ENCODE data around the gene GPR137B. TPM values are rescaled to one million over a fixed set of nuclear protein-coding genes. Genes with fewer than 3 reads are reported as not detected.

The GPR137B gene
- total and polyA plus RNA-seq, 9 of the 15 experiments (the other 6 are each of a cell fraction or from before 2014, with no cell fraction given): 0.04 to 1.0 (median 0.62) TPM

- TF ChIP-seq RAD21 (CRISPR knock-in tag; conservative IDR thresholded peaks at IDR 0.05 in 1 of 2, IDR thresholded peaks at IDR 0.05 in 1 of 2): peak; percentile 95 to 97
- no peak for TF ChIP-seq SMAD4 (CRISPR knock-in tag; conservative IDR thresholded peaks at IDR 0.05)
- TF ChIP-seq ZNF551 (CRISPR knock-in tag; IDR thresholded peaks at IDR 0.05): no peak
- no peak for TF ChIP-seq HOXB6 (CRISPR knock-in tag; IDR thresholded peaks at IDR 0.05; ENCODE audit: borderline replicate concordance)
- TF ChIP-seq ARID3B (CRISPR knock-in tag; IDR thresholded peaks at IDR 0.05; ENCODE audit: borderline replicate concordance): no peak
- no peak for TF ChIP-seq GABPA (tag; conservative IDR thresholded peaks at IDR 0.05; ENCODE audit: low read depth)
- no peak for TF ChIP-seq NRF1 (conservative IDR thresholded peaks at IDR 0.05 in 1 of 2, IDR thresholded peaks at IDR 0.05 in 1 of 2)
- TF ChIP-seq CUX1 (CRISPR knock-in tag; IDR thresholded peaks at IDR 0.05): no peak
- TF ChIP-seq RUNX1 (IDR thresholded peaks at IDR 0.05; ENCODE audit: low read depth): no peak
- no peak for TF ChIP-seq ZNF561 (CRISPR knock-in tag; conservative IDR thresholded peaks at IDR 0.05)
- TF ChIP-seq PHB (CRISPR knock-in tag; IDR thresholded peaks at IDR 0.05): no peak
- TF ChIP-seq CBX5 (IDR thresholded peaks at IDR 0.05; ENCODE audit: borderline replicate concordance, low read depth): no peak
- TF ChIP-seq ZNF140 (CRISPR knock-in tag; IDR thresholded peaks at IDR 0.05): no peak
- no peak for TF ChIP-seq STAT5A (IDR thresholded peaks at IDR 0.05; ENCODE audit: borderline replicate concordance, low read length)
- no peak for TF ChIP-seq MECOM (CRISPR knock-in tag; IDR thresholded peaks at IDR 0.05)
- no peak for TF ChIP-seq MED1 (CRISPR knock-in tag; IDR thresholded peaks at IDR 0.05; ENCODE audit: borderline replicate concordance)
- TF ChIP-seq ZNF347 (CRISPR knock-in tag; IDR thresholded peaks at IDR 0.05; ENCODE audit: low read depth): no peak
- no peak for TF ChIP-seq RBM15 (IDR thresholded peaks at IDR 0.05; ENCODE audit: insufficient read depth, low read length)
- no peak for TF ChIP-seq POLR2A (conservative IDR thresholded peaks at IDR 0.05)
- TF ChIP-seq ATF4 (CRISPR knock-in tag; IDR thresholded peaks at IDR 0.05): no peak
- no peak for TF ChIP-seq ZNF184 (CRISPR knock-in tag; IDR thresholded peaks at IDR 0.05)
Observed at GRCh38 chr1:236103646-236104218, 38.6 kb upstream of the GPR137B start (continued).

Measured in K562 (cell line).